GM18873 (cell line): ENCODE results near the gene ZFTA.
"Not testable (repeated sequence)": the region's sequence is repeated elsewhere in the genome, so short reads cannot be mapped to it uniquely, and the experiment has no call there.

ENCODE experiments used
- ATAC-seq: cut with Tn5 transposase; IDR thresholded peaks from one replicate; pipeline ENCODE4 v1.9.1; 2021; ENCODE audit warnings: mild to moderate bottlenecking, moderate library complexity, moderate number of reproducible peaks; ENCODE audit not compliant: unreplicated experiment, low FRiP score

The ZFTA gene

GRCh38 chr11:63768237-63769041 is at the start of gene ZFTA:
Gene ZFTA (minus strand): TSS chr11:63768775. CDS start chr11:63768622, 153 bp downstream.
- no peak for ATAC-seq

- no peak for ATAC-seq
Measured at GRCh38 chr11:63817758-63818498, 49.4 kb upstream of the ZFTA start.

GRCh38 chr11:63816732-63817131 is 48.2 kb upstream of the ZFTA start:
- no peak for ATAC-seq

GRCh38 chr11:63816166-63816565 is 47.6 kb upstream of the ZFTA start:
- ATAC-seq: no peak

- ATAC-seq: peak; percentile 6
Measured at GRCh38 chr11:63814383-63814736, 45.8 kb upstream of the ZFTA start.

GRCh38 chr11:63813563-63814382 is 45.2 kb upstream of the ZFTA start:
- ATAC-seq: peak; percentile 41

- peak; percentile 22 for ATAC-seq
Measured at GRCh38 chr11:63813035-63813562, 44.5 kb upstream of the ZFTA start, which contains the start of gene SPINDOC. Gene SPINDOC (plus strand): TSS chr11:63813456. CDS start chr11:63813687, 231 bp downstream.

- ATAC-seq: no peak
Measured at GRCh38 chr11:63811522-63811921, 42.9 kb upstream of the ZFTA start.

GRCh38 chr11:63810383-63810782 is 41.8 kb upstream of the ZFTA start:
- not testable (repeated sequence) for ATAC-seq

- no peak for ATAC-seq
Measured at GRCh38 chr11:63805844-63806415, 37.4 kb upstream of the ZFTA start.

- no peak for ATAC-seq
Measured at GRCh38 chr11:63804259-63804658, 35.7 kb upstream of the ZFTA start.

GRCh38 chr11:63802637-63803414 is 34.3 kb upstream of the ZFTA start:
- no peak for ATAC-seq

GRCh38 chr11:63800921-63801320 is 32.3 kb upstream of the ZFTA start:
- no peak for ATAC-seq

GRCh38 chr11:63795066-63795465 is 26.5 kb upstream of the ZFTA start:
- no peak for ATAC-seq

GRCh38 chr11:63793161-63793560 is 24.6 kb upstream of the ZFTA start:
- no peak for ATAC-seq

- ATAC-seq: no peak
Measured at GRCh38 chr11:63791495-63792167, 23.1 kb upstream of the ZFTA start.

GRCh38 chr11:63785823-63786222 is 17.2 kb upstream of the ZFTA start:
- no peak for ATAC-seq

GRCh38 chr11:63783925-63784592 is 15.5 kb upstream of the ZFTA start:
- ATAC-seq: no peak
